Retinal pigment epithelial cell (primary cell): ENCODE measurements around the gene RPL31.

Source experiments
- DNase-seq: peaks from one replicate; pipeline ENCODE4 v3.0.0-alpha.2; 2010; ENCODE audit warnings: low read depth
- H3K4me3 ChIP-seq: 2 replicates; pipeline ENCODE4 v1.5.1; 2011; ENCODE audit warnings: mild to moderate bottlenecking, low read length, control low read depth, moderate library complexity
- CTCF ChIP-seq: conservative IDR thresholded peaks from 2 replicates; pipeline ENCODE4 v1.5.1; 2011; ENCODE audit warnings: low read depth, low read length, control low read depth, inconsistent platforms

RPL31 gene

GRCh38 chr2:100987536-100987935, 14.6 kb upstream of the RPL31 start:
- no peak for TF ChIP-seq CTCF
- no peak overlapping the region for H3K4me3 ChIP-seq
- no peak for DNase-seq

- H3K4me3 ChIP-seq: no peak overlapping the region
- TF ChIP-seq CTCF: no peak
- no peak for DNase-seq
Measured at GRCh38 chr2:100987974-100988373, 14.1 kb upstream of the RPL31 start.

GRCh38 chr2:100988630-100989417, 13.3 kb upstream of the RPL31 start:
- H3K4me3 ChIP-seq: no peak overlapping the region
- DNase-seq: no peak
- no peak for TF ChIP-seq CTCF

GRCh38 chr2:100989666-100990065, 12.4 kb upstream of the RPL31 start:
- H3K4me3 ChIP-seq: no peak overlapping the region
- TF ChIP-seq CTCF: no peak
- no peak for DNase-seq

GRCh38 chr2:100990166-100990565, 11.9 kb upstream of the RPL31 start:
- no peak for TF ChIP-seq CTCF
- DNase-seq: no peak
- no peak overlapping the region for H3K4me3 ChIP-seq

GRCh38 chr2:100990650-100991403, 11.3 kb upstream of the RPL31 start:
- TF ChIP-seq CTCF: no peak

GRCh38 chr2:100991404-100991773, 10.7 kb upstream of the RPL31 start:
- TF ChIP-seq CTCF: no peak
- H3K4me3 ChIP-seq: no peak overlapping the region
- no peak for DNase-seq

More at GRCh38 chr2:100990650-100991403, 11.3 kb upstream of the RPL31 start:
- no peak for DNase-seq
- H3K4me3 ChIP-seq: no peak overlapping the region
